Left renal cortex interstitium (tissue), 4 donors: Measurements from ENCODE around the gene RSRC2. TPM values are rescaled to one million over a fixed set of nuclear protein-coding genes. Genes with fewer than 3 reads are reported as not detected.

Source experiments
- DNase-seq, 4 donors: peaks; one replicate each; pipeline ENCODE4 v3.0.0-alpha.2; 2013; ENCODE audit warnings: low read depth in 4 of 4, low spot score in 2 of 4, missing footprints in 1 of 4
- polyA plus RNA-seq, 4 donors: library from polyadenylated mRNA; unstranded; fragments of 120-200 nt; gene quantifications; one replicate each; pipeline ENCODE4 v1.2.1, GENCODE V29; 2013; ENCODE audit not compliant: insufficient read length in 4 of 4

The RSRC2 gene
- polyA plus RNA-seq, 4 donors: 161 to 249 (median 206) TPM

DNA sequence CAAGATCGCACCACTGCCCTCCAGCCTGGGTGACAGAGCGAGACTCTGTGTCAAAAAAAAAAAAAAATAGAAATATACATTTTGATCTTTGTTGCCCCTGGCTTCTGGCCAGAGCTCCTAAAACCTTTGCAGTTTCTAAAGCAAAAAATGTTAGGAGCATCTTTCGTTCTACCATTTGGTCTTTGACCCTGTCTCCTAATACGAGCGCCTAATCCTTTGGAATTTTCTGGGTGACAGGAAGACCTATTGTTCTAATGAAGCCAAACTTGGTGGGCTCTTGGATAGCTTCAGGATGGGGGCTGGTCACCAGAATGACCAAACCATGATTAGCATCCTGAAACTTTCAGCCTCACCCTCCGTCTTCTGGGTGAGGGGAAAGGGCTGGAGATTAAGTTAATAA lies 72.0 kb downstream of the RSRC2 start:
- DNase-seq: no peak

- DNase-seq: no peak
Measured at GRCh38 chr12:122454250-122454721, 72.5 kb downstream of the RSRC2 start.

Other genes with a start within 250 kb of the RSRC2 start
- gene CLIP1, start 104.3 kb downstream of the RSRC2 start, polyA plus RNA-seq: 10 to 100 TPM; 33.1 to 46.1 (median 41.3) TPM
- 10 to 100 TPM; 32.6 to 55.9 (median 42.6) TPM for gene ZCCHC8, start 26.0 kb downstream of the RSRC2 start, polyA plus RNA-seq
- gene KNTC1, start 313 bp upstream of the RSRC2 start, polyA plus RNA-seq: 10 to 100 TPM; 28.1 to 56.4 (median 43.1) TPM
- gene HCAR2, start 176.4 kb upstream of the RSRC2 start, polyA plus RNA-seq: under 1 TPM; 0.27 to 0.59 (median 0.49) TPM
- gene HCAR3, start 189.9 kb upstream of the RSRC2 start, polyA plus RNA-seq: under 1 TPM; 0.14 to 0.56 (median 0.34) TPM
- gene HCAR1, start 203.9 kb upstream of the RSRC2 start, polyA plus RNA-seq: 1 to 10 TPM; 2.0 to 3.6 (median 2.6) TPM
- gene DENR, start 225.9 kb upstream of the RSRC2 start, polyA plus RNA-seq: 100 to 1,000 TPM in 1 of 4 donors, 10 to 100 TPM in 3; 85.1 to 111 (median 92.8) TPM
- under 1 TPM; 0.41 to 0.49 (median 0.46) TPM for gene CCDC62, start 247.6 kb upstream of the RSRC2 start, polyA plus RNA-seq